ENCODE results near the gene CANX.
"Not testable (repeated sequence)": the region's sequence is repeated elsewhere in the genome, so short reads cannot be mapped to it uniquely, and the experiment has no call there.

The CANX gene

DNA sequence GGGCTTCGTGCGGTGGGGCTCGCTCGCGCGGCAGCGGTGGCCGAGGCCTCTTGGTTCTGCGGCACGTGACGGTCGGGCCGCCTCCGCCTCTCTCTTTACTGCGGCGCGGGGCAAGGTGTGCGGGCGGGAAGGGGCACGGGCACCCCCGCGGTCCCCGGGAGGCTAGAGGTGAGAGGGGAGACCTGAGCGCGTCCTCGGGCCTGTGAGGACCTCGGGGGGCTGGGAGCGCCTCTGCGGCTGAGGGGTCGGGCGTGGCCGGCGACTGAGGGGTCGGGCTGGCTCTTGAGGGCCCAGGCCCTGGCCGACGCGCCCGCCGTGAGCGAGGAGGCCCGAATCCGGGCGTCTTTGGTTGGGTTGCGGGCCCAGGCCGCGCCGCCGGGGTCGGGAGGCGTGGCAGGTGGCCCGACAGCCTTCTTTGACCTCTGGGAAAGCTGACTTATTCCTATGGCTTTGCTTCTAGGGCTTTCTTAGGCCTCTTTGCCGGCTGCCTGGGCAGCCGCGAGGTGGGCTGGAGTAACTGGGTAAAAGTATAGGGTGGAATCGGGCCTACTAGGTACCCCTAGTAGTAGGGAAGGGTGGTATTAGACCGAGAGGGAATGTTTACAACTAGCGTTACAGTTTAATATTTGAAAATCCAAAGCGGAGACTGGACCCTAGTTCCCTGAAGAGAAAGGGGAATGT lies at the start of gene CANX:
Gene CANX, plus strand, starts transcription at position 33 of the 681 bp plus-strand sequence. CDS start 6,715 bp downstream, outside the sequence.
- DNase-seq = no peak

DNA sequence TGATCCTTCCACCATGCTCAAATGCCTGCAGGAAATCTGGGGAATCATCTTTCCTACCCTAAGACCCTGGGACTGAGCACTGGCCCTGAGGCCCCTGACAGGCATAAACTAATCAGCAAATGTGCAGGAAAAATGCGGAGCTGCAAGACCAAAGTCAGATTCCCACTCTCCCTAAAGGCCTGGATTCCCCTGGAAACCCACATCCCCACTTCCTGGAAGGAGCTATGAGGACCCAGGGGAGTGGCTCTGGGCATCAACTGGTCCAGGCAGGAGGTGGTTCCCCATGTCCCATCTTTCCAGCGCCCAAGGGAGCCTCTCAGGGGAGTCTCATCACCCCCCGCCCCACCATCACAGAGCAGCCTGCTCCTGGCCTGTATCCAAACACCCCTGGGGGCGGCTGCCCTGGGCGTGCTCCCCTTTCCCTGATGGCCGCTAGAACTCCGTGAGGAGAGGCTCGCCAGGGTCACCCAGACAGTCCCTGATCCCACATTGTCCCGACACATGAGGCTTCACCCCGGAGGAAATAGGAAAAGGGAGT lies 49.5 kb upstream of the CANX start:
- not testable (repeated sequence) for DNase-seq

DNA sequence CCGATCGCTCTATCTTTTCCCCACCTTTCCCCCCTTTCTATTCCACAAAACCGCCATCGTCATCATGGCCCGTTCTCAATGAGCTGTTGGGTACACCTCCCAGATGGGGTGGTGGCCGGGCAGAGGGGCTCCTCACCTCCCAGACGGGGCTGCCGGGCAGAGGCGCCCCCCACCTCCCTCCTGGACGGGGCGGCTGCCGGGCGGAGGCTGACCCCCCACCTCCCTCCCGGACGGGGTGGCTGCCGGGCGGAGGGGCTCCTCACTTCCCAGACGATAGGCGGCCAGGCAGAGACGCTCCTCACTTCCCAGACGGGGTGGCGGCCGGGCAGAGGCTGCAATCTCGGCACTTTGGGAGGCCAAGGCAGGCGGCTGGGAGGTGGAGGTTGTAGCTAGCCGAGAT lies 48.5 kb upstream of the CANX start:
- DNase-seq = not testable (repeated sequence)

GRCh38 chr5:179653135-179653534 lies 45.6 kb upstream of the CANX start:
- not testable (repeated sequence) for DNase-seq

GRCh38 chr5:179657302-179658178 lies 41.2 kb upstream of the CANX start:
- DNase-seq = peak; percentile 40

- DNase-seq = not testable (repeated sequence)
These were observed 40.4 kb upstream of the CANX start for GRCh38 chr5:179658179-179658856.

GRCh38 chr5:179661647-179662046 lies 37.1 kb upstream of the CANX start:
- not testable (repeated sequence) for DNase-seq

DNA sequence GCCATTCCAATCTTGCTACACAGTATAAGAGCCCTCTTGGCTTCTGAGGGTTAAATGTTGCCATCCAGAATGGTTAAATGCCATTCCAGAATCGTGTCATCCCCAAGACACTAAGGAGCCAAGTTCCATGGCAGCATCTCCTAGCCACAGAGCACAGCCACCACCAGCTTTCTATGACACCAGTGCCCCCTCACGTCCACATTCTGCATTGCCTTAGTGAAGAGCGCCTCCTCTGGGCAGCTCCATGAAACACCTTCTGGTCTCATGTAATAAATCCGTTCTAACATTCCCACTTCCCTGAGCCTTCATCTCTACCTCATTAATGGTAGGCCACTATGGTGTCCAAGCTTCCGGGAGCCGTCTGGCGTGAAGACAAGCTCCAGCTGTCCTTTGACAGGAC lies 30.4 kb upstream of the CANX start:
- no peak for DNase-seq

GRCh38 chr5:179678223-179679013 lies 20.3 kb upstream of the CANX start:
- DNase-seq = peak; percentile 94

GRCh38 chr5:179679014-179679674 lies 19.6 kb upstream of the CANX start:
- DNase-seq = peak; percentile 75

DNA sequence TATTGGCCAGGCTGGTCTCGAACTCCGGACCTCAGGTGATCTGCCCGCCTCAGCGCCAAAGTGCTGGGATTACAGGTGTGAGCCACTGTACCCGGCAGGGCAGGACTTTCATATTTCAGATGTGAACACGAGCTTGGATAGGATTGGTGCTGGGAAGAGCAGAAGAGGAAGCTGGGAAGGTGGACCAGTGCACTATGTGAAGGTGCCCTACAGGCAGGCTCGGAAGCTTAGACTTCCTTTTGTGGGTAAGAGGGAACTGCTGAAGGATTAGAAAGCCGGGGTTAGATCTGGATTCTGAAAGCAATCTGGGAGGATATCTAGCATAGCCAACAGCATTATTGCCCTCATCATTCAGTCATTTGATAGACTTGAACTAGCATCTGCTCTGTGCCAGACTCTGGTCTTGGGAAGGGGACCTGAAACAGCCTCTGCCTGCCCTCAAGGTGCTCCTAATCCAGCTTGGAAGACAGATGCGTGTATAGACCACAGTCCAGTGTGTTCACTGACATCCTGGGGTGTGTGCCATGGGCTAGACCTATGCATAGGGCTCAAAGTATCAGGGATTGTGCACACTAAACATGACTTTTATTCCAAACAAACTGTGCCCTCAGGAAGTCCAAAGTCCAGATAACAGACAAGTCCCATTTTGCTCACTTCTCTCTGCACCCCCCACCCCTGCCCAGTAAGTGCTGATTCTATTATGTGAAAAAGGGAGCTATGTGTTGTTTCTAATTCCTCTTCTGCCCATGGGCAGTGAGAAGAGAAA lies 18.6 kb upstream of the CANX start:
- no peak for DNase-seq

DNA sequence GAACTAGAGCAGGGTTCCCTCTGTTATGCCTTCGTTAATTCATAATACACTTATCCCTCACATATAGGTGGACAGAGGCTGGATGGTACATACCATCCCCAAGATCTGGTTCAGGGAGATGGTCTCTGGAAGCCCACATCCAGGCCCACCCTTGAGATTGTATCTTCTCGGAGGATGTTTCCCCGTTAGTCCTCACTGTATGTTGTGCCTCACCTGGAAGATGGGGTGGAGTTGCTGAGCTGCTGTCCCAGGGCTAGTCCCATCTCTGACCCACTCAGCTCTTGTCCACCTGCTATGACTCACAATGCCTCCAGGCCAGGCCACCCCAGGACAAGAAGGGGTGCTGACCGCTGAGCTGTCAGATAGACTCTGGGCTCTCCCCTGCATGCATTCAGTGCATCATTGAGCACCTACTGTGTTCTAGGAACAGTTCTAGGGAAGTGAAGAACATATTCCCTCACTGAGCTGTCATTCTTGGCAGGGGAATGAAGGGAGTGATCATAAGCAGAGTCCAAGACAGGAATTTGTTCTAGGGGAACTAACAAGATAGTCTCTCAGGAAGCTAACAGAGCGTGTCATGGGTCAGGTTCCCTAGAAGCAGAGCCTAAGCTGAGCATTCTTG lies 17.9 kb upstream of the CANX start, which contains the start of gene CBY3:
Gene CBY3, minus strand, starts transcription at position 255 of the 622 bp plus-strand sequence. Its CDS starts 116 bp downstream, at position 139.
- no peak for DNase-seq

- not testable (repeated sequence) for DNase-seq
These were observed 9.6 kb upstream of the CANX start for GRCh38 chr5:179689212-179689611.

DNA sequence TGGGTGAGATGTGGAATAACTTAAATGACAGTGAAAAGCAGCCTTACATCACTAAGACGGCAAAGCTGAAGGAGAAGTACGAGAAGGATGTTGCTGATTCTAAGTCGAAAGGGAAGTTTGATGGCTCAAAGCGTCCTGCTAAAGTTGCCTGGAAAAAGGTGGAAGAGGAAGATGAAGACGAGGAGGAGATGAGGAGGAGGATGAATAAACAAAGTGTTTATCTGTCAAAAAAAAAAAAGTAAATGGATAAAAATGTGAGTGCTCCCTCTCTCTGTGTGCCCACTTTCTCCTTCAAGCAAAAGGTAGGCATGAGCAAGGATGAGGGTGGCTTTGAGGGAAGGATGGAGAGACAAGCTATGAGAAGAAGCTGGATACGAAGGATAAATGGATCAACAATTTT lies 4.2 kb upstream of the CANX start:
- no peak for DNase-seq

DNA sequence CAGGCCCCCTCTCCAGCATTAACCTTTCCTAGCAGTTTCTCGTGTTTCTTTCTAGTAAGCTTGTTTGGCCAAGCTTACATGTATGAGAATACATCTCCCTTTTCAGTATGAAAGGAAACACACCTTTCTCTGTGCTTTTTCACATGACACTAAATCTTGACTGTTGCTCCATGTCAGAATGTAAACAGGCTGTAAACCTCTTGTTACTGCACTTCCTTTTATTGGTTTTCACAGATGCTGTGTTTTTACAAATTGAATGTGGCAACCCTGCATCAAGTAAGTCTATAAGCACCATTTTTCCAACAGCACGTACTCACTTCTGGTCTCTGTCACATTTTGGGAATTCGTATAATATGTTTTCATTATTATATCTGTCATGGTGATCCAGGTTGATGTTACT lies 2.2 kb upstream of the CANX start:
- no peak for DNase-seq

DNA sequence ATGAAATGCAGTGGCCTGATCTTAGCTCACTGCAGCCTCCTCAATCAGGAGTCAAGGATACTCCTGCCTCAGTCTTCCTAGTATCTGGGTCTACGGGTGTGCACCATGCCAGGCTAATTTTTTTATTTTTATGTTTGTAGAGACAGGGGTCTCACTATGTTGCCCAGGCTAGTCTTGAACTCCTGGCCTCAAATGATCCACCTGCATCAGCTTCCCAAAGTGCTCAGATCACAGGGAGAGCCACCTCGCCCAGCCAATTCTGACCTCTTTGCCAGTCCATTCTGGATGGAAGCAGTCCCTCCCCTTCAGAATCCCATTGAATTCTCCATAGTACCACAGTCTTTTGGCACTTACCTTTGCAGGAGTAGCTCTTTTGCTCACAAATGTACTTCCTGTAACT lies 1.7 kb upstream of the CANX start:
- DNase-seq = no peak

DNA sequence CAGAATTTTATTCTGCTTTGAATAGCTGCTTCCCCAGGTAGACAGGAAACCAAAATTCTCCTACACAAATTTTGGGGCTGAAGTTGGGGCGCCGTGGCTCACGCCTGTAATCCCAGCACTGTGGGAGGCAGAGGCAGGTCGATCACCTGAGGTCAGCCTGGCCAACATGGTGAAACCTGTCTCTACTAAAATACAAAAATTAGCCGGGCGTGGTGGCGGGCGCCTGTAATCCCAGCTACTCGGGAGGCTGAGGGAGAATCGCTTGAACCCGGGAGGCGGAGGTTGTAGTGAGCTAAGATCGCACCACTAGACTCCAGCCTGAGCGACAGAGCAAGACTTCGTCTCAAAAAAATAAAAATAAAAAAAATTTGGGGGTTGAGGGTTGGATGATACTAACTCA lies 1.2 kb upstream of the CANX start:
- DNase-seq = not testable (repeated sequence)

DNA sequence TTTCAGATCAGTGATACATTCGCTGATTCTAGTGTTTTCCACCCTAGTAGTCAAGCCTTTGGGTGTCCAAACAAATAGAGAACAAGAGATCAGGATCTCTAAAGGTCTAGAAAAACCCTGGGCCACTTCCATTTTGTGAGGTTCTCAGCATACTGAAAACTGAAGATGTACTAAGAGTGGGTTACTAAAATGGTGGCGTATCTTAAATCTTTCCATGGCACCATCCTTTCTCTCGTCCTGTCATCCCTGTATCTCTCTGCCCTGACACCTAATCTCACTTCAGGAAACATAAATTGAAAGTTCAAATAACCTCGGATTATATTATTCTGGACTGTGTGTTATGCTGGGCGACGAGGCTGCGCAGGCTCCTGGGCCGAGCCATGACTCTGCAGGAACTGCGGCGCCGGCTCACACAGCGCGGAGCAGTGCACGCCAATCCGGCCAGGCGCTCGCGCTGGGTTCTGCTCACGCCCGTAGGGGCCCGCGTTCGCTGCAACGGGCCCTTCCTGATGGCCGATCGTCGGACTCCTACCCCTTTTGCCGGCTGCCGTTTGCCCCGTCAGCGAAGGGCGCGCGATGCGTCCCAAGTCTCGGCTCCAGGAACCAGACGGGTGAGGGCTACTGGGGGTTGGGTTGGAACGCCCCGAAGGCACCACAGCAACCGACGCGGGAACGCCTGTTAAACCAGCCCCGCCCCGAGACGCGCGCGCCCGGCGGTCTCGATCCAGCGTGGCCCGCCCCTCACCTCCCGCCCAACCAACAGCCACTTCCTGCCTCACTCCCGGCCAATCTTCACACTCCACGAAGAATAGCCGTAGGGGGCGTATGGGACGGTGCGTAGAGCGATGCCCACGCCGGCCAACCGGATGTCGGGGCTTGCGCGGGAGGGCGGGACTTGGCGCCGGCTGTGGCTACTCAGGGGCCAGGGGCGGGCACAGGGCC lies 503 bp upstream of the CANX start:
- DNase-seq = peak; percentile 99

DNA sequence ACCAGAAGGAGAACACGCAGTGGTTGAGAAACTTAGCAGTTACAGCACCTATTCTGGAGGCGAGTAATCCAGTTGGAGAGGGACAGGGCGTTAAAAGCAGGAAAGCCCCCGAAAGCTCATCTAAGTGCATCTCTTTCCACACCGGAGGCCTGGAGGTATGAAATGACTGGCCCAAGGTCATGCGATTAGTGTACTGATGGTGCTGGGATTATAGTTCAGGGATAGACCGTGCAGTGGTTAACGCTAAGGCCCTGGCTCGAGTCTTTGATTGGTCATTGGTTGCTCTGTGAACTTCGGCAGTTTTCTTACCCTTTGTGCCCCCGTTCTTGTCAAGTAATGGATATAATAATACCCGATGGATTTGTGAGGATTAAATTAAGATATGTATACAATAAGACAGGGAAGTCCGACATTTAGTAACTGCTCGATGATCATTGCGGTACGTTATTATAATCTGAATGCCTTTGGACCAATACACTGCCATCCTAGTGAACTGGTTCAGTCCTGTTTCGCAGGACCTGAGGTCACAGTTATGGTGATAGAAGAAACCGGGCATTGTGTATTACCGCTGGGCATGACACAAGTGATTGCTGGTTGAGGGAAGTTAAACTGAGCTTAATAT lies 960 bp downstream of the CANX start:
- DNase-seq = peak; percentile 47
